Measurements from ENCODE around the gene RTN4RL2.

The RTN4RL2 gene

DNA sequence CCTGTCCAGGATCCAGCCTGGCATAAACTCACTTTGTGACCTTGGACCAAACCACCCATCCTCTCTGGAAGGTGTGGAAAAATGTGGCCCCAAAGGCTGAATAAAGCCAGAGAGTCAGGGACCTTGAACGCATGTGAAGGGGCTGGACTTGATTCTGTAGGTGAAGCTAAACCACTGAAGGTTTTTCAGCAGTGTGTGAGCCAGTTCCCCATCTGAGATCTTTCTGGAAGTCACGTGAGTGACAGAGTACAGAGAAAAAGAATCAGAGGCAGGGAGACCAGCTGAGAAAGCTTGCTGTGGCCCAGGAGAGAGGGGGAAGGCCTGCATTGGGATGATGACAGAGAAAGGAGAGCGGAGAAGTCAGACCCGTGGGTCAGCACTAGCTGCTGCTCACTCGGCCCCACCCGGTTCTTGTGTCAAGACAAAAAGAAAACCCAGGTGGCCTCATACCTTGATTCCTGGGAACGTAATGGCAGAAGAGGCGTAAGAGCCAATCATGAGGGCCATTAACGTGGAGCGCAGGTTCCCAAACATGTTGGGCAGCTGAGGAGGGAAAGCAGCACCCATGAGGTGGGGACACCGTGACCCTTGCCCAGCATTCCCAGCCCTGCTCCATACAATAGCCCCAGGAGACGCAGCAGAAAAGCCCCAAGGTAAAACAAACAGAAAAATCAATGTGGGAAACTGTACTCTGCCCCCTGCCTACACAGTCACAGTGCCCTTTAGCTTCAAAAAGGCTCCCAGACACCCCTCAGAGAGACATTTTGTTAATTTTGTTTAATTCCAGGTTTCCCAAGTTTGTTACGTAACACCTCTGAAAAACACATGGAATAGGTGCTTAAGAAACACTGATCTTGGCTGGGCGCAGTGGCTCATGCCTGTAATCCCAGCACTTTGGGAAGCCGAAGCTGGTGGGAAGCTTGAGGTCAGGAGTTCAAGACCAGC lies 37.2 kb downstream of the RTN4RL2 start:
- 90% methylated on average over 15 of the region's 15 CpGs for WGBS
- Histone ChIP-seq H3K9ac (ENCODE audit: low read depth, low read length) (no peak overlapping the region), H3K27me3 (ENCODE audit: insufficient read depth, low read length) (no peaks in the 10 kb centered on the region)

GRCh38 chr11:57498540-57498939 lies 38.2 kb downstream of the RTN4RL2 start:
- 87% methylated on average over 6 of the region's 6 CpGs for WGBS
- no peak overlapping the region for H3K27ac ChIP-seq (ENCODE audit: low read depth, low read length)

More for the DNA sequence above, 37.2 kb downstream of the RTN4RL2 start:
- Histone ChIP-seq H3K4me3 (ENCODE audit: low read length) (no peak overlapping the region), H3K4me1 (ENCODE audit: insufficient read depth, low read length) (peaks cover 11% of the 10 kb centered on the region), H3K36me3 (ENCODE audit: insufficient read depth, low read length) (peaks cover 9% of the 10 kb centered on the region; the same call in 1 of the 2 replicates), H3K27ac (ENCODE audit: low read depth, low read length) (no peak overlapping the region), H3K9me3 (ENCODE audit: insufficient read depth, low read depth, low read length) (no peaks in the 10 kb centered on the region)

DNA sequence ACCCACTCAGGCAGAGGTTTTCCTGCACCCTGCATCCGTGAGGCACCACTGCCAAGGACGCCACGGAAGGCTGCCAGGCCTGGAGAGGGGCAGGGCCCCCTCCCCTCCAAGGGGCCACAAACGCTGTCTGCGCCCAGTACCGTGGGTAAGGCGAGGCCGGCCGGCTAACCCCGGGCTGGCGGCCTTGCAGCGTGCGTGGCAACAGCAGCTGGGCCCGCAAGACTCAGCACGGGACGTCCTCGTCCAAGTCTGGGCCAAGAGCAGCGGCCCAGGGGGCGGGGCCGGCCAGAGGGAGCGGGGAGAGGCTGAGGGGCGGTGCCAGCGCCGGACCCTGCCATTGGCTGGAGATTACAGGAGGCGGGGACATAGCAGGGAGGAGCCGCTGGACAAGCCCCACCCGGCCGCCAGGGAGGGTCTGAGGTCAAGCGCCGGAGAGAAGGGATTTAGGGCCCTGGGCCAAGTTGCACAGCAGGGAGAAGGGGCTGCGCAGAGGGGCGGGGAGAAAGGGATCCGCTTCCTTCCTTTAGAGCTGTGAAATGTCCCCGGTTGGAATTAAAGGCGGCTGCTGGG lies 39.2 kb downstream of the RTN4RL2 start:
- peak overlapping the region; percentile 26 for H3K4me3 ChIP-seq (ENCODE audit: low read length)
- WGBS = 6% methylated on average over 35 of the region's 35 CpGs
- peaks cover 4% of the 10 kb centered on the region; the same call in 1 of the 2 replicates for H3K36me3 ChIP-seq (ENCODE audit: insufficient read depth, low read length)
- peaks cover 8% of the 10 kb centered on the region for H3K4me1 ChIP-seq (ENCODE audit: insufficient read depth, low read length)
- H3K27me3 ChIP-seq (ENCODE audit: insufficient read depth, low read length) = no peaks in the 10 kb centered on the region
- peak overlapping the region; percentile 64; the same call in 1 of the 2 replicates for H3K9ac ChIP-seq (ENCODE audit: low read depth, low read length)
- H3K9me3 ChIP-seq (ENCODE audit: insufficient read depth, low read depth, low read length) = no peaks in the 10 kb centered on the region
- peak overlapping the region; percentile 25; the same call in 1 of the 2 replicates for H3K27ac ChIP-seq (ENCODE audit: low read depth, low read length)

More at GRCh38 chr11:57498540-57498939, 38.2 kb downstream of the RTN4RL2 start:
- Histone ChIP-seq H3K27me3 (ENCODE audit: insufficient read depth, low read length) (no peaks in the 10 kb centered on the region), H3K4me1 (ENCODE audit: insufficient read depth, low read length) (peaks cover 11% of the 10 kb centered on the region), H3K9me3 (ENCODE audit: insufficient read depth, low read depth, low read length) (no peaks in the 10 kb centered on the region), H3K36me3 (ENCODE audit: insufficient read depth, low read length) (peaks cover 9% of the 10 kb centered on the region; the same call in 1 of the 2 replicates), H3K9ac (ENCODE audit: low read depth, low read length) (no peak overlapping the region), H3K4me3 (ENCODE audit: low read length) (no peak overlapping the region)

- Histone ChIP-seq H3K27me3 (ENCODE audit: insufficient read depth, low read length) (no peaks in the 10 kb centered on the region), H3K4me3 (ENCODE audit: low read length) (peak overlapping the region; percentile 26)
Measured at GRCh38 chr11:57499983-57500461, 39.7 kb downstream of the RTN4RL2 start.

GRCh38 chr11:57500515-57500914 lies 40.2 kb downstream of the RTN4RL2 start:
- 83% methylated on average over 8 of the region's 8 CpGs for WGBS
- no peak overlapping the region for H3K27ac ChIP-seq (ENCODE audit: low read depth, low read length)
- H3K4me1 ChIP-seq (ENCODE audit: insufficient read depth, low read length) = peaks cover 8% of the 10 kb centered on the region
- H3K36me3 ChIP-seq (ENCODE audit: insufficient read depth, low read length) = peaks cover 4% of the 10 kb centered on the region; the same call in 1 of the 2 replicates
- no peaks in the 10 kb centered on the region for H3K9me3 ChIP-seq (ENCODE audit: insufficient read depth, low read depth, low read length)
- H3K27me3 ChIP-seq (ENCODE audit: insufficient read depth, low read length) = no peaks in the 10 kb centered on the region
- H3K9ac ChIP-seq (ENCODE audit: low read depth, low read length) = no peak overlapping the region
- no peak overlapping the region for H3K4me3 ChIP-seq (ENCODE audit: low read length)

More at GRCh38 chr11:57499983-57500461, 39.7 kb downstream of the RTN4RL2 start:
- Histone ChIP-seq H3K27ac (ENCODE audit: low read depth, low read length) (peak overlapping the region; percentile 25; the same call in 1 of the 2 replicates), H3K36me3 (ENCODE audit: insufficient read depth, low read length) (peaks cover 4% of the 10 kb centered on the region; the same call in 1 of the 2 replicates), H3K4me1 (ENCODE audit: insufficient read depth, low read length) (peaks cover 8% of the 10 kb centered on the region), H3K9ac (ENCODE audit: low read depth, low read length) (no peak overlapping the region), H3K9me3 (ENCODE audit: insufficient read depth, low read depth, low read length) (no peaks in the 10 kb centered on the region)
- 39% methylated on average over 11 of the region's 12 CpGs for WGBS

- no peak overlapping the region for H3K27ac ChIP-seq (ENCODE audit: low read depth, low read length)
- H3K36me3 ChIP-seq (ENCODE audit: insufficient read depth, low read length) = no peaks in the 10 kb centered on the region; the same call in 1 of the 2 replicates
- no peaks in the 10 kb centered on the region for H3K27me3 ChIP-seq (ENCODE audit: insufficient read depth, low read length)
- peaks cover 8% of the 10 kb centered on the region for H3K4me1 ChIP-seq (ENCODE audit: insufficient read depth, low read length)
- H3K9me3 ChIP-seq (ENCODE audit: insufficient read depth, low read depth, low read length) = no peaks in the 10 kb centered on the region
- no peak overlapping the region for H3K9ac ChIP-seq (ENCODE audit: low read depth, low read length)
- WGBS = 88% methylated on average over 15 of the region's 15 CpGs
- no peak overlapping the region for H3K4me3 ChIP-seq (ENCODE audit: low read length)
Measured at GRCh38 chr11:57500926-57501325, 40.6 kb downstream of the RTN4RL2 start.

- H3K4me3 ChIP-seq (ENCODE audit: low read length) = no peak overlapping the region
- no peak overlapping the region for H3K27ac ChIP-seq (ENCODE audit: low read depth, low read length)
- no peaks in the 10 kb centered on the region for H3K27me3 ChIP-seq (ENCODE audit: insufficient read depth, low read length)
- H3K9me3 ChIP-seq (ENCODE audit: insufficient read depth, low read depth, low read length) = no peaks in the 10 kb centered on the region
- no peaks in the 10 kb centered on the region for H3K36me3 ChIP-seq (ENCODE audit: insufficient read depth, low read length)
- H3K4me1 ChIP-seq (ENCODE audit: insufficient read depth, low read length) = peaks cover 8% of the 10 kb centered on the region
- 89% methylated on average over 4 of the region's 4 CpGs for WGBS
- no peak overlapping the region for H3K9ac ChIP-seq (ENCODE audit: low read depth, low read length)
Measured at GRCh38 chr11:57501953-57502352, 41.6 kb downstream of the RTN4RL2 start.

DNA sequence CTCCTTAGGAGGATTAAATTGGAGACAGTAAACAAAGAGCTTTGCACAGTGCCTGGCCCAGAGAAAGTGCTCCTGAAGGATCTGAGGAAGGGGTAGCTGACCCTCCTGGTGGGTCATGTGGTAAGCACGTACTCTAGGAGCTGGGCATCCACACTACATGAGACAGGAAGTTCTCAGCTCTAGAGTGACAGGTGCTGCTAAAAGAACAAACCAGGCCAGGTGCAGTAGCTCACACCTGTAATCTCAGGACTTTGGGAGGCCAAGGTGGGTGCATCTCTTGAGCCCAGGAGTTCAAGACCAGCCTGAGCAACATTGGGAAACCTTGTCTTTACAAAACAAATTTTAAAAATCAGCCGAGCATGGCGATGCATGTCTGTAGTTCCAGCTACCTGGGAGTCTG lies 42.0 kb downstream of the RTN4RL2 start:
- Histone ChIP-seq H3K27me3 (ENCODE audit: insufficient read depth, low read length) (no peaks in the 10 kb centered on the region), H3K27ac (ENCODE audit: low read depth, low read length) (no peak overlapping the region), H3K4me3 (ENCODE audit: low read length) (no peak overlapping the region), H3K9ac (ENCODE audit: low read depth, low read length) (no peak overlapping the region), H3K36me3 (ENCODE audit: insufficient read depth, low read length) (no peaks in the 10 kb centered on the region), H3K4me1 (ENCODE audit: insufficient read depth, low read length) (peaks cover 8% of the 10 kb centered on the region), H3K9me3 (ENCODE audit: insufficient read depth, low read depth, low read length) (no peaks in the 10 kb centered on the region)
- WGBS = 86% methylated on average over 3 of the region's 3 CpGs

GRCh38 chr11:57502870-57503269 lies 42.5 kb downstream of the RTN4RL2 start:
- Histone ChIP-seq H3K4me1 (ENCODE audit: insufficient read depth, low read length) (peaks cover 8% of the 10 kb centered on the region), H3K27me3 (ENCODE audit: insufficient read depth, low read length) (no peaks in the 10 kb centered on the region), H3K4me3 (ENCODE audit: low read length) (no peak overlapping the region), H3K27ac (ENCODE audit: low read depth, low read length) (no peak overlapping the region), H3K9ac (ENCODE audit: low read depth, low read length) (no peak overlapping the region), H3K36me3 (ENCODE audit: insufficient read depth, low read length) (no peaks in the 10 kb centered on the region), H3K9me3 (ENCODE audit: insufficient read depth, low read depth, low read length) (no peaks in the 10 kb centered on the region)

DNA sequence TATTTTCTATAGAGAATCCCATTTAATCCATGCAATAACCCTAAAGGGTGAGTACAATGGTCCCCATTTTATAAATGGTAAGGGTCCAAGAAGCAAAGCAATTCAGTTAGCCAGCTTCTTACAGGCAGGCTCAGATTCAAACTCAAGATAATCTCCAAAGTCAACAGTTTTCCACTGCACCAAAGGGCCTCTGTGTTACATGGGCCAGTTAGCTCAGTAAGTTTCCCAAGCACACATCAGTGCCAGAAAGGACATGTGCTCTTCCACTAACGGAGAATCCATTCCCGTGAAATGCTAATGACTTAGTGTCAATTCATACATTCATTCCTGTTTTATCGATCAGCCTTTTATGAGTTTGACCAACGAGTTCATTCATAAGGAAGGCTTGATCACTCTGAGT lies 44.2 kb downstream of the RTN4RL2 start:
- Histone ChIP-seq H3K27ac (ENCODE audit: low read depth, low read length) (no peak overlapping the region), H3K27me3 (ENCODE audit: insufficient read depth, low read length) (no peaks in the 10 kb centered on the region), H3K4me1 (ENCODE audit: insufficient read depth, low read length) (peaks cover 8% of the 10 kb centered on the region), H3K9ac (ENCODE audit: low read depth, low read length) (no peak overlapping the region), H3K36me3 (ENCODE audit: insufficient read depth, low read length) (no peaks in the 10 kb centered on the region), H3K9me3 (ENCODE audit: insufficient read depth, low read depth, low read length) (no peaks in the 10 kb centered on the region), H3K4me3 (ENCODE audit: low read length) (no peak overlapping the region)
- 92% methylated on average over 4 of the region's 4 CpGs for WGBS

GRCh38 chr11:57506522-57506921 lies 46.2 kb downstream of the RTN4RL2 start:
- H3K9ac ChIP-seq (ENCODE audit: low read depth, low read length) = no peak overlapping the region
- no peaks in the 10 kb centered on the region for H3K36me3 ChIP-seq (ENCODE audit: insufficient read depth, low read length)
- H3K4me1 ChIP-seq (ENCODE audit: insufficient read depth, low read length) = no peaks in the 10 kb centered on the region
- H3K4me3 ChIP-seq (ENCODE audit: low read length) = no peak overlapping the region
- 93% methylated on average over 1 of the region's 1 CpG for WGBS
- H3K9me3 ChIP-seq (ENCODE audit: insufficient read depth, low read depth, low read length) = no peaks in the 10 kb centered on the region
- H3K27ac ChIP-seq (ENCODE audit: low read depth, low read length) = no peak overlapping the region
- H3K27me3 ChIP-seq (ENCODE audit: insufficient read depth, low read length) = no peaks in the 10 kb centered on the region
